WTC11 (cell line): ENCODE results near the gene SPOCD1. TPM values are rescaled to one million over a fixed set of nuclear protein-coding genes. Genes with fewer than 3 reads are reported as not detected.
"Not testable (repeated sequence)": the region's sequence is repeated elsewhere in the genome, so short reads cannot be mapped to it uniquely, and the experiment has no call there.

ENCODE experiments used
- ATAC-seq: fragments of 200-7000 bp; cut with Tn5 transposase; 2 replicates; pipeline ENCODE4 v1.10.0; 2021; ENCODE audit warnings: mild to moderate bottlenecking, moderate library complexity
- CTCF ChIA-PET: fragments of 300-600 bp; sonication (Branson Sonifier 250); formaldehyde crosslinking; loops from one replicate; lab custom pipeline; 2021; ENCODE audit warnings: antibody characterized with exemption; lab: Charles Lee
- POLR2A ChIA-PET: fragments of 350-600 bp; sonication (Branson Sonifier 250); formaldehyde crosslinking; loops from one replicate; lab custom pipeline; 2021; ENCODE audit warnings: antibody characterized with exemption; lab: Charles Lee
- DNase-seq: peaks from one replicate; pipeline ENCODE4 v3.0.0; 2021; ENCODE audit warnings: low spot score
- H3K27ac Mint-ChIP-seq: 2 replicates; pipeline ENCODE4 v1.8.0; 2021; ENCODE audit warnings: mixed read lengths
- H3K27me3 Mint-ChIP-seq: 2 replicates; pipeline ENCODE4 v1.8.0; 2021; ENCODE audit warnings: low read depth, mild to moderate bottlenecking, moderate library complexity, mixed read lengths
- H3K36me3 Mint-ChIP-seq: 2 replicates; pipeline ENCODE4 v1.8.0; 2021; ENCODE audit warnings: mixed read lengths
- H3K4me1 Mint-ChIP-seq: 2 replicates; pipeline ENCODE4 v1.8.0; 2022; ENCODE audit warnings: mixed read lengths
- H3K4me3 Mint-ChIP-seq: 2 replicates; pipeline ENCODE4 v1.8.0; 2021; ENCODE audit warnings: mild to moderate bottlenecking, moderate library complexity, mixed read lengths
- H3K9me3 Mint-ChIP-seq: 2 replicates; pipeline ENCODE4 v1.8.0; 2021; ENCODE audit warnings: mixed read lengths
- ATF2 ChIP-seq: sonication (generic); formaldehyde crosslinking; IDR thresholded peaks from 2 replicates; pipeline ENCODE4 v1.8.1; 2022; ENCODE audit warnings: low read depth, missing genetic modification reagents, borderline replicate concordance
- ATF6 ChIP-seq: sonication (generic); formaldehyde crosslinking; IDR thresholded peaks from 2 replicates; pipeline ENCODE4 v1.8.1; 2023; ENCODE audit warnings: mild to moderate bottlenecking, missing genetic modification reagents
- E2F5 ChIP-seq: sonication (generic); formaldehyde crosslinking; IDR thresholded peaks from 2 replicates; pipeline ENCODE4 v1.8.1; 2022; ENCODE audit warnings: mild to moderate bottlenecking, moderate library complexity, missing genetic modification reagents
- ETV6 ChIP-seq: sonication (generic); formaldehyde crosslinking; IDR thresholded peaks from 2 replicates; pipeline ENCODE4 v1.8.1; 2022; ENCODE audit warnings: mild to moderate bottlenecking, missing genetic modification reagents
- GTF2I ChIP-seq: fragments of 250-450 bp; sonication (Bioruptor Pico); conservative IDR thresholded peaks from 2 replicates; pipeline ENCODE4 v1.4.0; 2021; ENCODE audit warnings: mild to moderate bottlenecking
- IRF2 ChIP-seq: sonication (generic); formaldehyde crosslinking; IDR thresholded peaks from 2 replicates; pipeline ENCODE4 v1.8.0; 2022; ENCODE audit warnings: low read depth, missing genetic modification reagents, borderline replicate concordance
- NR2C2 ChIP-seq: sonication (generic); formaldehyde crosslinking; IDR thresholded peaks from 2 replicates; pipeline ENCODE4 v1.8.0; 2022; ENCODE audit warnings: mild to moderate bottlenecking, missing genetic modification reagents
- PREB ChIP-seq: sonication (generic); formaldehyde crosslinking; IDR thresholded peaks from 2 replicates; pipeline ENCODE4 v1.8.1; 2022; ENCODE audit warnings: mild to moderate bottlenecking, missing genetic modification reagents, moderate library complexity, borderline replicate concordance
- RELA ChIP-seq: sonication (generic); formaldehyde crosslinking; IDR thresholded peaks from 2 replicates; pipeline ENCODE4 v1.8.1; 2022; ENCODE audit warnings: missing genetic modification reagents, mild to moderate bottlenecking, borderline replicate concordance
- RORB ChIP-seq: fragments of 250-450 bp; sonication (Bioruptor Pico); IDR thresholded peaks from 2 replicates; pipeline ENCODE4 v1.9.0; 2021; ENCODE audit warnings: mild to moderate bottlenecking
- SMAD3 ChIP-seq: sonication (generic); formaldehyde crosslinking; IDR thresholded peaks from 2 replicates; pipeline ENCODE4 v1.8.0; 2022; ENCODE audit warnings: missing genetic modification reagents, mild to moderate bottlenecking, borderline replicate concordance
- SP1 ChIP-seq: sonication (generic); formaldehyde crosslinking; conservative IDR thresholded peaks from 2 replicates; pipeline ENCODE4 v1.8.1; 2022; ENCODE audit warnings: missing genetic modification reagents
- ZNF219 ChIP-seq: sonication (generic); formaldehyde crosslinking; IDR thresholded peaks from 2 replicates; pipeline ENCODE4 v1.8.0; 2023; ENCODE audit warnings: missing genetic modification reagents, mild to moderate bottlenecking, borderline replicate concordance
- ZNF416 ChIP-seq: fragments of 250-450 bp; sonication (Bioruptor Pico); IDR thresholded peaks from 2 replicates; pipeline ENCODE4 v1.9.0; 2021; ENCODE audit warnings: mild to moderate bottlenecking, inconsistent platforms
- ZNF425 ChIP-seq: fragments of 250-450 bp; sonication (Bioruptor Pico); conservative IDR thresholded peaks from 2 replicates; pipeline ENCODE4 v1.9.0; 2021; ENCODE audit warnings: mild to moderate bottlenecking
- total RNA-seq: library from RNA; stranded (reverse); gene quantifications from 3 replicates; pipeline ENCODE4 v1.2.3, GENCODE V29; 2021

SPOCD1 gene
- total RNA-seq, 1 experiment from 2014 or later = 3.0 TPM

- H3K27me3 Mint-ChIP-seq, H3K4me1 Mint-ChIP-seq, ATAC-seq, H3K36me3 Mint-ChIP-seq, POLR2A ChIA-PET, H3K27ac Mint-ChIP-seq, H3K4me3 Mint-ChIP-seq, H3K9me3 Mint-ChIP-seq, DNase-seq: not testable (repeated sequence)
- CTCF ChIA-PET = interaction anchor here (2.9 kb wide), 1 partner anchor 144 kb away, joined by 11 read pairs; no protein-coding TSS in a partner anchor
Measured at GRCh38 chr1:31820196-31820595, 4.4 kb upstream of the SPOCD1 start.

GRCh38 chr1:31818206-31818605 lies 2.4 kb upstream of the SPOCD1 start:
- ChIA-PET POLR2A (no interaction called here), CTCF (interaction anchor here (12.9 kb wide), 1 partner anchor 145 kb away, joined by 153 read pairs; no protein-coding TSS in a partner anchor)
- no peak overlapping the region for H3K27ac Mint-ChIP-seq
- no peaks in the 10 kb centered on the region for H3K36me3 Mint-ChIP-seq
- no peak for DNase-seq
- peaks cover 4% of the 10 kb centered on the region; the same call in 1 of the 2 replicates for H3K4me1 Mint-ChIP-seq
- H3K27me3 Mint-ChIP-seq = peaks cover 5% of the 10 kb centered on the region
- no peak for TF ChIP-seq ATF2
- no peak for TF ChIP-seq RORB (CRISPR knock-in tag)
- H3K9me3 Mint-ChIP-seq = peaks cover 3% of the 10 kb centered on the region; the same call in 1 of the 2 replicates
- ATAC-seq = no peak
- H3K4me3 Mint-ChIP-seq = no peak overlapping the region

- H3K4me1 Mint-ChIP-seq, H3K27ac Mint-ChIP-seq, H3K4me3 Mint-ChIP-seq, POLR2A ChIA-PET, H3K36me3 Mint-ChIP-seq, H3K27me3 Mint-ChIP-seq, ATAC-seq, DNase-seq, H3K9me3 Mint-ChIP-seq: not testable (repeated sequence)
- CTCF ChIA-PET = interaction anchor here (1.5 to 12.9 kb wide), 4 partner anchors 19 to 181 kb away, joined by 4 to 153 read pairs (median 14); no protein-coding TSS in a partner anchor
Measured at GRCh38 chr1:31816947-31817346, 1.1 kb upstream of the SPOCD1 start.

GRCh38 chr1:31816501-31816900 lies 679 bp upstream of the SPOCD1 start:
- DNase-seq, ATAC-seq, H3K4me1 Mint-ChIP-seq, H3K27me3 Mint-ChIP-seq, H3K27ac Mint-ChIP-seq, H3K36me3 Mint-ChIP-seq, H3K4me3 Mint-ChIP-seq, H3K9me3 Mint-ChIP-seq: not testable (repeated sequence)
- ChIA-PET POLR2A (interaction anchor here (1.1 kb wide), 1 partner anchor 156 kb away, joined by 3 read pairs; no protein-coding TSS in a partner anchor), CTCF (interaction anchor here (0.5 to 12.9 kb wide), 24 partner anchors 18 to 257 kb away, joined by 3 to 153 read pairs (median 6); partner anchors contain the start of genes PTP4A2 and TMEM39B)
- 0 out of 2 replicates have a peak, but pooled peaks have one; percentile 22 for TF ChIP-seq GTF2I (CRISPR knock-in tag)

GRCh38 chr1:31815307-31815645 lies 546 bp downstream of the SPOCD1 start:
- DNase-seq = no peak
- CTCF ChIA-PET = interaction anchor here (0.5 to 12.9 kb wide), 54 partner anchors 9 to 294 kb away, joined by 3 to 153 read pairs (median 4); partner anchors contain the start of genes COL16A1, PEF1, PTP4A2 and TMEM39B
- Mint-ChIP-seq H3K27ac (no peak overlapping the region), H3K36me3 (no peaks in the 10 kb centered on the region), H3K9me3 (peaks cover 3% of the 10 kb centered on the region; the same call in 1 of the 2 replicates), H3K27me3 (peaks cover 5% of the 10 kb centered on the region), H3K4me3 (peak overlapping the region; percentile 86), H3K4me1 (peaks cover 4% of the 10 kb centered on the region; the same call in 1 of the 2 replicates)
- POLR2A ChIA-PET = interaction anchor here (1.1 to 2.3 kb wide), 2 partner anchors 149 to 157 kb away, joined by 3 to 6 read pairs; no protein-coding TSS in a partner anchor
- no peak for ATAC-seq
- TF ChIP-seq ETV6 (CRISPR knock-in tag) = no peak
- TF ChIP-seq ZNF219 (CRISPR knock-in tag) = no peak
- TF ChIP-seq SP1 (CRISPR knock-in tag) = no peak
- no peak for TF ChIP-seq RELA (CRISPR knock-in tag)
- TF ChIP-seq IRF2 (CRISPR knock-in tag) = no peak
- no peak for TF ChIP-seq PREB (CRISPR knock-in tag)
- TF ChIP-seq ATF6 (CRISPR knock-in tag) = no peak
- no peak for TF ChIP-seq ZNF425 (CRISPR knock-in tag)
- no peak for TF ChIP-seq E2F5 (CRISPR knock-in tag)
- no peak for TF ChIP-seq NR2C2 (CRISPR knock-in tag)
- no peak for TF ChIP-seq SMAD3 (CRISPR knock-in tag)
- no peak for TF ChIP-seq ZNF416 (CRISPR knock-in tag)
